GM23338 (cell line): ENCODE measurements around the gene DPF3.

Source experiments
- CTCF ChIP-seq, 2 experiments: fragments of 200-600 bp in 1 of 2; sonication (generic) in 1 of 2; conservative IDR thresholded peaks; 2 replicates each; pipeline versions ENCODE4 v1.5.1 to v1.6.1; 2016 to 2017; ENCODE audit warnings: antibody characterized with exemption in 2 of 2, low read depth in 2 of 2, mild to moderate bottlenecking in 2 of 2, moderate library complexity in 1 of 2
- EZH2 ChIP-seq: fragments of 200-600 bp; sonication (generic); IDR thresholded peaks from one replicate; pipeline ENCODE4 v1.8.0; 2017; ENCODE audit warnings: antibody characterized with exemption, mild to moderate bottlenecking, low read depth; ENCODE audit not compliant: unreplicated experiment
- EZH2phosphoT487 ChIP-seq: fragments of 200-600 bp; sonication (generic); IDR thresholded peaks from one replicate; pipeline ENCODE4 v1.8.1; 2018; ENCODE audit warnings: antibody characterized with exemption; ENCODE audit not compliant: unreplicated experiment
- POLR2AphosphoS5 ChIP-seq: IDR thresholded peaks from 2 replicates; pipeline ENCODE4 v1.6.1; 2016; ENCODE audit warnings: antibody characterized with exemption, low read depth
- REST ChIP-seq: IDR thresholded peaks from one replicate; pipeline ENCODE4 v1.6.1; 2018; ENCODE audit warnings: antibody characterized with exemption; ENCODE audit not compliant: unreplicated experiment
- ZNF114 ChIP-seq: fragments of 250-450 bp; sonication (Bioruptor Pico); IDR thresholded peaks from 2 replicates; pipeline ENCODE4 v1.5.0; 2020; ENCODE audit warnings: mild to moderate bottlenecking, moderate library complexity

GRCh38 chr14:72855913-72856312, 38.0 kb downstream of the DPF3 start:
- TF ChIP-seq CTCF (conservative IDR thresholded peaks at IDR 0.05; ENCODE audit: low read depth in 2 of 2) (no peak), POLR2AphosphoS5 (no peak), REST (no peak), EZH2 (no peak), ZNF114 (no peak), EZH2phosphoT487 (no peak)
